ENCODE measurements around the gene OVCH2. TPM values are rescaled to one million over a fixed set of nuclear protein-coding genes. Genes with fewer than 3 reads are reported as not detected.

The OVCH2 gene
- total RNA-seq, 1 donor from 2014 or later = 0.85 TPM

DNA sequence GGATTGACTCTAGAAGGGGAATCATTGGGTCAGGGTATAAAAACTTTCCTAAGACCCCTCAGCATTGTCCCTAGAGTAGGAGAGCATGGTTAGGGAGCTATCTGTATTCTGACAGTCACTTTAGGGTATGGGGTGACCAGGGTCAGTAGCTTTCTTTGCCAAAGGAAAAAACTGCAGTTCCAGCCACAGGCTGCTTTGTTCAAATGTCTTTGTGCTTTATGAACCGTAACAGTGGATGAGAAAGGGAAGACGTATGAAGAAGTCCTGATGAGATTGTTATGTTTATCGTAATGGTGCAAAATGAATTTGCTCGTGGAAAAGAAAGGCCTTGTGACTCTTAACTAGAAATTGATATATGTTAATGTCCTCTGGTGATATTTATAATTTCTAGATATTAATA lies 63.0 kb downstream of the OVCH2 start:
- no peak for DNase-seq (ENCODE audit: low spot score)
- Mint-ChIP-seq H3K27ac (ENCODE audit: unreplicated experiment) (no peak overlapping the region), H3K36me3 (ENCODE audit: low read depth, unreplicated experiment) (no peaks in the 10 kb centered on the region), H3K27me3 (ENCODE audit: unreplicated experiment) (peaks cover 2% of the 10 kb centered on the region), H3K4me1 (ENCODE audit: unreplicated experiment) (peaks cover 25% of the 10 kb centered on the region), H3K4me3 (ENCODE audit: unreplicated experiment) (no peak overlapping the region), H3K9me3 (ENCODE audit: unreplicated experiment) (no peaks in the 10 kb centered on the region)
- TF ChIP-seq CTCF (IDR thresholded peaks at IDR 0.05; ENCODE audit: unreplicated experiment) = no peak

GRCh38 chr11:7642747-7643146 lies 63.5 kb downstream of the OVCH2 start:
- TF ChIP-seq CTCF (IDR thresholded peaks at IDR 0.05; ENCODE audit: unreplicated experiment) = no peak
- H3K4me3 Mint-ChIP-seq (ENCODE audit: unreplicated experiment) = no peak overlapping the region
- peaks cover 2% of the 10 kb centered on the region for H3K27me3 Mint-ChIP-seq (ENCODE audit: unreplicated experiment)

DNA sequence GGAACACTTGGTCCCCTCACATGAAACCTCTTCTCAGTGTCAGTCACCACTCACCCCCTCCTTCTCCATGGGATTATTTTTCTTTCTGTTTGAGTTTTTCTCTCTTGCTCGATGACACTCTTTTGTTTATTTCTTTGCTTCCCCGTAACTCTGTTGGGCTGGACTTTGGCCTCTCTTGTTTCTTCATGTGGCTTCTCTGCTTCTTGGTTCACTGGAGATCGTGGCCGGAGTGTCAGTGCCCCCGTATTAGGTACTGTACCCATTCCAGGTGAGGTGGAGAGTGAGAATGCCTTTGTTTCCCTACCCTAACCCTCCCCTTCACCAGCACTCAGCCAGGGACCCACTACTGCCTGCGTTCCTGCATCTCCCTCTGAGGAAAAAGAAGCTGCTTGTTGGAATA lies 65.5 kb downstream of the OVCH2 start:
- Mint-ChIP-seq H3K36me3 (ENCODE audit: low read depth, unreplicated experiment) (peaks cover 3% of the 10 kb centered on the region), H3K4me3 (ENCODE audit: unreplicated experiment) (no peak overlapping the region), H3K27ac (ENCODE audit: unreplicated experiment) (no peak overlapping the region), H3K9me3 (ENCODE audit: unreplicated experiment) (no peaks in the 10 kb centered on the region), H3K4me1 (ENCODE audit: unreplicated experiment) (peaks cover 40% of the 10 kb centered on the region), H3K27me3 (ENCODE audit: unreplicated experiment) (peaks cover 2% of the 10 kb centered on the region)
- DNase-seq (ENCODE audit: low spot score) = no peak
- no peak for TF ChIP-seq CTCF (IDR thresholded peaks at IDR 0.05; ENCODE audit: unreplicated experiment)

More at GRCh38 chr11:7642747-7643146, 63.5 kb downstream of the OVCH2 start:
- Mint-ChIP-seq H3K4me1 (ENCODE audit: unreplicated experiment) (peaks cover 30% of the 10 kb centered on the region), H3K27ac (ENCODE audit: unreplicated experiment) (no peak overlapping the region), H3K36me3 (ENCODE audit: low read depth, unreplicated experiment) (peaks cover 3% of the 10 kb centered on the region), H3K9me3 (ENCODE audit: unreplicated experiment) (no peaks in the 10 kb centered on the region)
- DNase-seq (ENCODE audit: low spot score) = no peak

- TF ChIP-seq CTCF (IDR thresholded peaks at IDR 0.05; ENCODE audit: unreplicated experiment) = no peak
- no peak overlapping the region for H3K4me3 Mint-ChIP-seq (ENCODE audit: unreplicated experiment)
- DNase-seq (ENCODE audit: low spot score) = no peak
- H3K9me3 Mint-ChIP-seq (ENCODE audit: unreplicated experiment) = no peaks in the 10 kb centered on the region
- H3K27ac Mint-ChIP-seq (ENCODE audit: unreplicated experiment) = no peak overlapping the region
- peaks cover 5% of the 10 kb centered on the region for H3K36me3 Mint-ChIP-seq (ENCODE audit: low read depth, unreplicated experiment)
- H3K4me1 Mint-ChIP-seq (ENCODE audit: unreplicated experiment) = peaks cover 40% of the 10 kb centered on the region
- peaks cover 2% of the 10 kb centered on the region for H3K27me3 Mint-ChIP-seq (ENCODE audit: unreplicated experiment)
Observed at GRCh38 chr11:7639643-7640025, 66.6 kb downstream of the OVCH2 start.

Other genes starting within 250 kb of the OVCH2 start
- gene OLFML1, start 221.0 kb downstream of the OVCH2 start, total RNA-seq (ENCODE audit: unreplicated experiment) = 0.33 TPM
- 7.3 TPM for gene PPFIBP2, start 192.5 kb downstream of the OVCH2 start, total RNA-seq (ENCODE audit: unreplicated experiment)
- 6.8 TPM for gene CYB5R2, start 33.0 kb downstream of the OVCH2 start, total RNA-seq (ENCODE audit: unreplicated experiment)
- 0.26 TPM for gene OR5P2, start 90.5 kb upstream of the OVCH2 start, total RNA-seq (ENCODE audit: unreplicated experiment)
- gene OR5P3, start 124.4 kb upstream of the OVCH2 start, total RNA-seq (ENCODE audit: unreplicated experiment) = not detected
- gene OR10A6, start 224.8 kb upstream of the OVCH2 start, total RNA-seq (ENCODE audit: unreplicated experiment) = not detected
- gene OR10A3, start 235.2 kb upstream of the OVCH2 start, total RNA-seq (ENCODE audit: unreplicated experiment) = not detected